Ascending aorta (tissue), 2 donors: ENCODE data around the gene CHCT1. TPM values are rescaled to one million over a fixed set of nuclear protein-coding genes. Genes with fewer than 3 reads are reported as not detected.

Experiments
- DNase-seq, 2 donors: peaks; one replicate each; pipeline ENCODE4 v3.0.0-alpha.2; 2019; ENCODE audit warnings: low spot score in 2 of 2
- H3K27ac ChIP-seq, 2 donors: fragments of 200-600 bp; sonication (generic); one replicate each; pipeline ENCODE4 v1.5.1; 2016 to 2017; ENCODE audit warnings: mild to moderate bottlenecking in 1 of 2
- H3K27me3 ChIP-seq: fragments of 200-600 bp; sonication (generic); one replicate; pipeline ENCODE4 v1.5.1; 2017
- H3K36me3 ChIP-seq, 2 donors: fragments of 200-600 bp; sonication (generic); one replicate each; pipeline ENCODE4 v1.5.1; 2016
- H3K4me1 ChIP-seq, 2 donors: fragments of 200-600 bp; sonication (generic); one replicate each; pipeline ENCODE4 v1.5.1; 2016 to 2017; ENCODE audit warnings: mild to moderate bottlenecking in 1 of 2
- H3K4me3 ChIP-seq, 2 donors: fragments of 200-600 bp; sonication (generic); one replicate each; pipeline ENCODE4 v1.5.1; 2016 to 2017; ENCODE audit warnings: mild to moderate bottlenecking in 1 of 2
- H3K9me3 ChIP-seq, 2 donors: fragments of 200-600 bp; sonication (generic); one replicate each; pipeline ENCODE4 v1.5.1; 2016
- CTCF ChIP-seq, 3 experiments: fragments of 200-600 bp in 2 of 3; fragments of 450-650 bp in 1 of 3; sonication (generic) in 2 of 3; IDR thresholded peaks; one replicate each; pipeline ENCODE4 v1.5.1; 2016 to 2019; ENCODE audit warnings: antibody characterized with exemption in 3 of 3, mild to moderate bottlenecking in 1 of 3, moderate library complexity in 1 of 3
- intact Hi-C: fragments of 100-400 bp; cut with DNase I; formaldehyde crosslinking; loops from one replicate; pipeline ENCODE4 v1.15.1; 2023
- total RNA-seq: library from RNA; depleted of rRNA; stranded (reverse); fragments of >200 nt; gene quantifications from one replicate; pipeline ENCODE4 v1.1.0, GENCODE V29; 2016

The CHCT1 gene
- total RNA-seq, 1 donor from 2014 or later = not detected

DNA sequence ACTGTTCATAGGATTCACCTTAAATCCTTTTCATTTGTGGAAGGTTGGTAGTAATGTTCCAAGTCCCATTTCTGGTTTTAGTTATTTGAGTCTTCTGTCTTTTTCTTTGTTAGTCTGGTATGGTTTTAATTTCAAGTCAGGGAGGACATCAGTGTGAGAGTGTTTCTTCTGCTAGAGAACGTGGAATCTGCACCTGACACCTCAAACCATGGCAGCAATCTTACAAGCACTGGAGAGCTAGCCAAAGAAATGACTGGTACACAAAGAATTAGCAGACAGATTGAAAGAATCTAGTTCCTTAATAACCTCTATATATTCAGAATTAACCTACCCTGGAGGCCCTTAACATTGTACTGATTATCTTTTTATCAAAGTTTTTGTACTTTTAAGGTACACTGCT lies 50.2 kb downstream of the CHCT1 start:
- TF ChIP-seq CTCF (IDR thresholded peaks at IDR 0.05) = no peak
- no peak overlapping the region for H3K4me3 ChIP-seq
- peaks cover 4 to 23% of the 10 kb centered on the region in 2 donors for H3K4me1 ChIP-seq
- peaks cover 0 to 11% of the 10 kb centered on the region in 2 donors for H3K36me3 ChIP-seq
- no peak for DNase-seq
- no peak overlapping the region for H3K27ac ChIP-seq
- no peaks in the 10 kb centered on the region for H3K27me3 ChIP-seq
- intact Hi-C loops = no loop called here
- H3K9me3 ChIP-seq = no peaks in the 10 kb centered on the region

GRCh38 chr17:60473788-60474187 lies 51.5 kb downstream of the CHCT1 start:
- DNase-seq = no peak
- no peak overlapping the region for H3K4me3 ChIP-seq
- H3K36me3 ChIP-seq = peaks cover 0 to 15% of the 10 kb centered on the region in 2 donors
- no peak overlapping the region for H3K27ac ChIP-seq
- H3K9me3 ChIP-seq = no peaks in the 10 kb centered on the region
- H3K27me3 ChIP-seq = no peaks in the 10 kb centered on the region
- intact Hi-C loops = no loop called here
- H3K4me1 ChIP-seq = peaks cover 4 to 13% of the 10 kb centered on the region in 2 donors
- no peak for TF ChIP-seq CTCF (IDR thresholded peaks at IDR 0.05)

Other genes with a start within 250 kb of the CHCT1 start
- 11.9 TPM for gene USP32, start 30.4 kb upstream of the CHCT1 start, total RNA-seq
- gene APPBP2, start 103.8 kb downstream of the CHCT1 start, total RNA-seq = 8.6 TPM
- gene PPM1D, start 177.7 kb downstream of the CHCT1 start, total RNA-seq = 6.0 TPM